Measurements from ENCODE around the gene DSCAM.

DNA sequence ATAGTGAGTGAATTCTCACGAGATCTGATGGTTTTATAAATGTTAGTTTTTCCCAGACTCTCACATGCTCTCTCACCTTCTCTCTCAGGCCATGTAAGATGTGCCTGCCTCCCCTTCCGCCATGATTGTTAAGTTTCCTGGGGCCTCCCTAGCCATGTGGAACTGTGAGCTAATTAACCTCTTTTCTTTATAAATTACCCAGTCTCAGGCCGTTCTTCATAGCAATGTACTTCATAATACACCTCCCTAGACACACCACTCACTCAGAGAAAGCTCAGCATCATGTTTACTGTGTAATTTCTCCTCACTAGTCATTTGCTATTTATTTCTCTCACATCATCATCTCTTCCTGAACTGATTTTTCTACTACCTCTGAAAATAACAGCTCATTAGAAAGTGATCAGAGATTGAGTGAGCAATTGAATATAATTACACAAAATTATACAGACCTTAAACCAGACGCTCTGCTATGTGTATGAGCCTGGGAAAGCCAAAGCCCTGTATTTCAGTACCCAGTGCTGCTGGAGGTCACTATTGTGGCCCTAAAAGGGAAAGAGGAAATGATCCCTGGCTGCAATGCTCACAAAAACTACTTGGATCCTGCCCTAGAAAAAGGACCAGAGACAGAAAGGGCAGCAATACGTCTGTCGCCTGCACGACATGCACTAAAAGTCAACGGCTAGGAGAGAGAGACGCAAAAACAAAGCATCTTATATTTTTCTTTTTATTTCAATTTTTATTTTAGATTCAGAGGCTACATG lies 284.5 kb downstream of the DSCAM start:
- TF ChIP-seq, protein P1, sequence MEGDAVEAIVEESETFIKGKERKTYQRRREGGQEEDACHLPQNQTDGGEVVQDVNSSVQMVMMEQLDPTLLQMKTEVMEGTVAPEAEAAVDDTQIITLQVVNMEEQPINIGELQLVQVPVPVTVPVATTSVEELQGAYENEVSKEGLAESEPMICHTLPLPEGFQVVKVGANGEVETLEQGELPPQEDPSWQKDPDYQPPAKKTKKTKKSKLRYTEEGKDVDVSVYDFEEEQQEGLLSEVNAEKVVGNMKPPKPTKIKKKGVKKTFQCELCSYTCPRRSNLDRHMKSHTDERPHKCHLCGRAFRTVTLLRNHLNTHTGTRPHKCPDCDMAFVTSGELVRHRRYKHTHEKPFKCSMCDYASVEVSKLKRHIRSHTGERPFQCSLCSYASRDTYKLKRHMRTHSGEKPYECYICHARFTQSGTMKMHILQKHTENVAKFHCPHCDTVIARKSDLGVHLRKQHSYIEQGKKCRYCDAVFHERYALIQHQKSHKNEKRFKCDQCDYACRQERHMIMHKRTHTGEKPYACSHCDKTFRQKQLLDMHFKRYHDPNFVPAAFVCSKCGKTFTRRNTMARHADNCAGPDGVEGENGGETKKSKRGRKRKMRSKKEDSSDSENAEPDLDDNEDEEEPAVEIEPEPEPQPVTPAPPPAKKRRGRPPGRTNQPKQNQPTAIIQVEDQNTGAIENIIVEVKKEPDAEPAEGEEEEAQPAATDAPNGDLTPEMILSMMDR (IDR thresholded peaks at IDR 0.05): no peak
- no peak for TF ChIP-seq POLR2A (IDR thresholded peaks at IDR 0.05)
